ENCODE data around the gene PLP2.
"Not testable (repeated sequence)": the region's sequence is repeated elsewhere in the genome, so short reads cannot be mapped to it uniquely, and the experiment has no call there.

Gene PLP2

GRCh38 chrX:49163555-49164419 lies 7.9 kb upstream of the PLP2 start:
- peak; percentile 80 for DNase-seq

DNA sequence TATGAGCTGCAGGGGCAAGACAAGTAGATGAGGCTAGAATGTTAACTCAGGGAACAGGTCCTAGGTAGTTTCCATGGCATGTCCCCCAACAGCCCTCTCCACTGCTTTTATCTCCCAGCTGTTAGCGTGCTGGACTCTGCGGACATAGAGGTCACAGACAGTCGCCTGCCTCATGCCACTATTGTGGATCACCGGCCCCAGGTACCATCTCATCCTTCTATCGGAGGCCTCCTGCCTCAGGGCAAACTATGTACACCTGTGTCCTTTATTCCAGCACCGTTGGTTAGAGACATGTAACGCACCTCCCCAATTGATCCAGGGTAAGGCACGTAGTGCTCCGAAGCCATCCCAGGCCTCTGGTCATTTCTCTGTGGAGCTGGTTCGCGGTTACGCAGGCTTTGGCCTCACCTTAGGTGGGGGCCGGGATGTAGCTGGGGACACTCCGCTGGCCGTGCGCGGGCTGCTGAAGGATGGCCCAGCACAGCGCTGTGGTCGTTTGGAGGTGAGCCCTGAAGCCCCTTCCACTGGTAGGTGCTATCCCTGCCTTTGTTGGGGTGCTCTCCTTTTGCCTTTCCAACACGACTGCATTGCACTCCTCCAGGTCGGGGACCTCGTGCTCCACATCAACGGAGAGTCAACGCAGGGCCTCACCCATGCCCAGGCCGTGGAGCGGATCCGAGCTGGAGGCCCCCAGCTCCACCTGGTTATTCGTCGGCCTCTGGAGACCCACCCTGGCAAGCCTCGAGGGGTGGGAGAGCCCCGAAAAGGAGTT lies 6.9 kb upstream of the PLP2 start:
- no peak for DNase-seq

- peak; percentile 52 for DNase-seq
Observed at GRCh38 chrX:49165901-49166881, 5.5 kb upstream of the PLP2 start.

GRCh38 chrX:49166914-49167739 lies 4.6 kb upstream of the PLP2 start:
- peak; percentile 71 for DNase-seq

- DNase-seq: no peak
Observed at GRCh38 chrX:49167740-49168108, 4.0 kb upstream of the PLP2 start.

GRCh38 chrX:49172280-49172780 lies 632 bp downstream of the PLP2 start:
- peak; percentile 44 for DNase-seq

DNA sequence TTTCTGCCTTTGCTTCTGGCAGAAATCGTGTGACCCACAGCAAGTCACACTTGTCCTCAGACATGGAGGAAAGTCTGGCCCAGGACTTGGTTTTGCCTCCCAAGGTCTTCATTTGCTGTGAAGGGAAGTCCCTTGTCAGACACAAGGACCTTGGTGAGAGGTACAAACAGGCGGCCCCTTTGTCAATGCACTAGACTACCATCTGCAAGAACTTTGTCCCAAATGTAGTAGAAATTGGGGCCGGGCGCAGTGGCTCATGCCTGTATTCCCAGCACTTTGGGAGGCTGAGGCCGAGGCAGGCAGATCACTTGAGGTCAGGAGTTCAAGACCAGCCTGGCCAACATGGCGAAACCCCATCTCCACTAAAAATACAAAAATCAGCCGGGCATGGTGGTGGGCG lies 1.8 kb downstream of the PLP2 start:
- DNase-seq: not testable (repeated sequence)

- DNase-seq: no peak
Observed at GRCh38 chrX:49174723-49175122, 3.0 kb downstream of the PLP2 start.

DNA sequence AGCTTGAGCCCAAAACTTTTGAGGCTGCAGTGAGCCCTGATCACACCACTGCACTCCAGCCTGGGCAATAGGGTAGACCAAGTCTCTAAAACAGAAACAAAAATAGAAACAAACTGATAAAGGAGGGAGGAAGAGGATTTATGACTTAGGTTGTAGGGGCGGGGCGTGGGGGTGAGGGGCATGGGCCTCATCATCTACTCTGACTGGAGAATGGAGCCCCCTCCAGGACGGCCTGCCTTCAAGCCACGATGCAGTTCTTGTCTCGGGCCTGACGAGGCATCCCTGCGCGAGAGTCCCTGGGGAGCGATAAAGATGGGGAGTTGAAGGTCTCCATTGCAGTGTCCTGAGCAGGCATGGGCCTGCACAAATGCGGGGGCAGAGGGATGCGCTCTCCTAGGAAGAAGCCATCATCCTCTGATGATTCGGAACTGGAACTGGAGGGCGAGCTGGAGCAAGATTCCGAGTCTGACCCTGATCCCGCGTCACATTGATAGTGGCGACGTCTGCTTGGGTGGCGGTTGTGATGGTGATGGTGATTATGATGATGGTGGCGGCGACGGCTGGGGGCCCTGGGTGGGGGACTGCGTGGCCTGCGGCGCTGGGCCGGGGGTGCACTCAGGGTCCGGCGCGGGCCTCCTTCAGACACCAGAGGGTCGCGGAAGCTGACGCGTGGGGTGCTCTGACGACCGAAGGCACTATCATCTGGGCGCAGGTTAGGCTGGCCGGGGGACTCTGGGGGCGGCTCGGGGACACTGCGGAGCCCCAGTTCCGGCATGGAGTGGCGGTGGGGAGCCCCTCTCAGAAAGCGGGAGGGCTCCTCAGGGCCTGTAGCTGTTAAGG lies 4.0 kb downstream of the PLP2 start:
- no peak for DNase-seq

GRCh38 chrX:49176421-49177326 lies 5.0 kb downstream of the PLP2 start:
- DNase-seq: no peak

GRCh38 chrX:49177338-49177833 lies 5.7 kb downstream of the PLP2 start:
- no peak for DNase-seq

DNA sequence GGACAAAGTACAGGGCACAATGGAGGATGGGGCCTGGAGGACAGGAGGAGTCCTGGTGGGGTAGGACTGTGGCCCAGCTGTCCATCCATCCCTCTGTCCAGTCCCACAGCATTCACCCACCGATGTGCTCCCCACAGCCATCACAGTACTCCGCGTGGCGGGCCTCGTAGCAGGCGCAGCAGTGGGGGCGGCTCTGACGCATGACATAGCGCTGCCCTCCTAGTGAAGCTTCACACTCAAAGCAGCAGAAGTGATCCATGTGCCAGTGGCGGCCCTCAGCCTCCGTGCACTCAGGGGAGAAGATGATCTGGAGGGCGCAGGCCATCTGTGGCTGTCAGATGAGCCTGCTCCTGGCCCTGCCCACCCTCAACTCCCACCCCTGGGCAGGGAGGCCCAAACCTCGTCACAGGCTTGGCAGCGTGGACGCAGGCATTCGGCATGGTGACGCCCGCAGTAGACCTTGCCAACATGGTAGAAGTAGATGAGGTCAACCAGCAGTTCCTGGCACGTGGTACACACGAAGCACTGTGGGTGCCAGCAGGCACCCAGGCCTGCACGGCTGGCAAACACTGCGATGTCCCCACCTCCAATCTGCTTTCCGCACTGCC lies 6.3 kb downstream of the PLP2 start:
- no peak for DNase-seq

GRCh38 chrX:49178537-49178936 lies 6.8 kb downstream of the PLP2 start:
- no peak for DNase-seq

DNA sequence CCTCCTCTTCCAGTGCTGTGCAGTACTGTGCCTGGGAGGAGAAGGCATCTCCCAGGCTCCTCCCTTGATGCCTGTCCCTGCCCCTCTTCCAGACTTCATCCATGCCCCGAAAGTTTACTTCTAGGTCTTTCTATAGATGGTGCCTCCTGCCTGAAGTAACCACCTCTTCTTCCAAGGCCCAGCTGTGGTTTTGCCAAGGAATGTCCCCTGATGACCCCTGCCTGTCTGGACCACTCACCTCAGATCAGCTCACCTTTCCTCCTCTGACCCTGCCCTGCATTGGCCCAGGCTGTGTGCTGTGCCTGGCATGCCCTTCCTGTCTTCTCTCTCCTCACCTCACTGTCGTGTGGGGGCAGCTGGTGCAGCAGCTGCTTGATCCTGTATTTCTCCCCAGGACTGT lies 7.7 kb downstream of the PLP2 start:
- no peak for DNase-seq

DNA sequence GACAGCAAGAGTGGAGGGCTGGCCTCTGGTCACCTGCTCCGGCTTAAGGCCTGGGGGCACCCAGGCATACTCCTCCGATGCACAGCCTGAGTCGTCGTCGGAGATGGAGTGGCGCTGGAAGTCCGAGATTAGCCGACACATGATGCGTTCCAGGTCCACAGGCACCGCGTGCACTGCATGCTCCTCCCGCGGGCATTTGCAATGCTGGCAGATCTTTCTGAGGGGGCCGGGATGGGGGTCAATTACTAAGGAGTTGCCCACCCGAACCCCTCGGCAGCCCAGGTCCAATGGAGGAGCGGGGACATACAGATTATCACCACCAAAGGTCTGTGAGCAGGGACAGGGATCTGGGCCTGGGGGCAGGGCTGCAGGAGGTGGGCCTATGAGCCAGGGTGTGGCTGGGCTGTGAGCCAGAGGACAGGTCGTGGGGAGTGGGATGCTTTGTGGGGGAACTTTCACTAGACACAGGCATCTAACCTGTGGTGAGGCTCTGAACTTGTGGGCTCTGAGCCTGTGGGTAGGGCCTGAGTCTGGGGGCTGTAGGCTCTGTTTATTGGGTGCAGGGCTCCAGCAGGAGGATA lies 12.1 kb downstream of the PLP2 start:
- DNase-seq: no peak

- peak; percentile 91 for DNase-seq
Observed at GRCh38 chrX:49184294-49185281, 12.9 kb downstream of the PLP2 start.
